ENCODE results near the gene SIL1.
"Not testable (repeated sequence)": the region's sequence is repeated elsewhere in the genome, so short reads cannot be mapped to it uniquely, and the experiment has no call there.

The SIL1 gene

DNA sequence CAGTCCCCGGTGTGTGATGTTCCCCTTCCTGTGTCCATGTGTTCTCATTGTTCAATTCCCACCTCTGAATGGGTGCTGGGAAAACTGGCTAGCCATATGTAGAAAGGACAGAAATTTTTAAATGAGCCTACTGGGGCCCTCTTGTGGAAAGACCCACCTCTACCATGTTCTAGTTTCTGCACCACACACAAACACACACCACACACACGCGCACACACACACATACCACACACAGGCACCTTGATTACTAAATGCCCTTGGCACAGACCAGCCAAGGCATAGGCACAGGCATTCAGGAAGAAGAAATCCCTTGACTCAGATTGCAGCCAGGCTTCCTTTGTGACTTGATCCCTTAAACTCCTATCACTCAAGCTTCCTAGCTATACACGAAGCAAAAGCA lies 60.5 kb downstream of the SIL1 start:
- DNase-seq: no peak

DNA sequence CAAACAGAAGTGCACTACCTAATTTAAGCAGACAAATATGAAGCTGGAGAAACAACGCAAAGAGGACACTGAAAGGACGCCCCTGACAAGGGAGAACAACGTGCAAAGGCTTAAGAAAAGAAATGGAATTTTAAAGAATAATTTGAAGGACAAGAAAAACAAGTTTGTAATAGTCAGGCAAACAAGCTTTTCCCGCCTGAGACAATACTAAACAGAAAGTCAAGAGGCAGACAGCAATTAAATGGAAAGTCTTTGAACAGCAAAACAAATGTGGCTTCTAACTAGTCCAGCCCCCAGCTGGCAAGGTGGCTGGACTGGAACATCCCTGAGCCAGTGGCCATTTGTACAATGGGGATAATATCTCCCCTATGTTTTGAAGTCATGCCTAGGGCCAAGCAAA lies 63.3 kb downstream of the SIL1 start:
- DNase-seq: no peak

DNA sequence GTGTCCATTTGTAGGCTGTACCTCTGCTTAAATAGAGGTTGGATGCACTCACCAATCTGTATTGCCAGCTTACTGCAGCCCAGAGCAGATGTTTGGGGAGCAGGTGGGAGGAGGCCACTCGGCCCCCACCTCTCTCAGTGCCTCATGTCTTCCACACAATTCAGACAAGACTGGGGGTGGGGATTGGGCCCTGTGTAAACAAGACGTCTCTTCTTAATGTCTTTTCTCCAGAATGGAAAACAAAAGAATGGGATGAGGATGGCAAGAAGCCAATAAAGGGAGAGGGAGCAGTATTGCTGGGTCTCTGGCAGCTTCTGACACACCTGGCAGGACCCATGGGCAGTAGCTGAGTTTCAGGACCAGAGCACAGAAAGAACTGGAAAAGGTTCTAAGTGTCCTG lies 64.9 kb downstream of the SIL1 start:
- no peak for DNase-seq

DNA sequence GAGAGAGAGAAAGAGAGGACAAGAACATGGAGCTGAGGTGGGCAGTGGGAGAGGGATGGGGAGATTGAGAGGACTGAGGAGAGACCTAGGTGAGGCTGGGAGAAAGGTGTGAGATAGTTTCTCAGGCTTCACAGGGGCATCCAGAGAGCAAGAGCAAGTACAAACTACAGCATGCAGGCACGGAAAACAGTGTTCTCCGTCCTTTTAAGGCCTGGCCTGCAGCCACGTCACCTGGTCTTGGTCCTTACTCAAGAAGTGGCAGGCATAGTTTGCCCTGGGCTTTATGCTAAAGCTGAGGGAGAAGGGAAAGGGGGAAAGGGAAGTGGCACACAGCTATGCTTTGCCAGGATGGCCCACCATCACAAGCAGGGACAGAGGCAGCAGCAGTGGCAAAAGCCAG lies 65.7 kb downstream of the SIL1 start:
- DNase-seq: no peak

DNA sequence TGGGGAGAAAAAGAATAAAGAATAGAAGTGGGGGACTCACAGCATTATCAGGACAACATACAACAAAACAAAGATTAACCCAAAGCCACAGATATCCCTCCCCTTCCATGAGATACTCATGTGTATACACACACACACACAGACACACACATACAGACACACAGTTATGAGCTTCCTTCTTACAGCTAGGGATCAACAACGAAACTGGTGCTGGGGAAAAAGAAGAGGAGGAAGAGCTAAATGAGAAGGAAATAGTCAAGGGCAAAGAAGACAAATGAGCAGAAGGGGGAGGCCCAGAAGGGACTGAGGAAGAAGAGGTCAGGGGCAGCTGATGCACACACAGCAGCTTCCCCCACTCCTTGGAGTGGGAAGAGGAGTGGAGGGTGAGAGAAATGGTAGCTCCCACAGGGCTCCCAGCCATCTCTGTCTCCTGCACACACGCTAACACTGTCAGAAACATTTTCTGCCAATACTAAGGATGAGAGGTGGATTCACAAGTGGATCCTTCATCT lies 66.2 kb downstream of the SIL1 start:
- no peak for DNase-seq

DNA sequence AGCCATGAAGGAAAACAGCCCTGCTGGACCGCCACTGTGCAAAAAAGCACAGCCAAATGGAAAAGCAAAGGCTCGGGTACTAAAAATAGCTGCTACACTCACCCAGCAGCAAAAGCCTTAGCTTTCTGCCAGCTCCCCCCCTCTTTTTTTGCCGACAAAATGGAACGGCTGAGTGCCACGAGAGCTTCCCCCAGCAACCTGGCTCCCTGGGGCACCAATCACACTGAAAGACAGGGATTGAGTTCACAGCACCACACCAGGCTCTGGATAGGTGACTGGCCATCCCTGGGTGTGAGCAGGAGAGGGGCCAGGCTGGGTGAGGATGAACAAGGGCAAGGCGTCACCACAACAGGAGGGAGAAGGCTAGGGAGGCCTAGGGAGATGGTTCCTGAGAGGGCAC lies 66.7 kb downstream of the SIL1 start:
- no peak for DNase-seq

DNA sequence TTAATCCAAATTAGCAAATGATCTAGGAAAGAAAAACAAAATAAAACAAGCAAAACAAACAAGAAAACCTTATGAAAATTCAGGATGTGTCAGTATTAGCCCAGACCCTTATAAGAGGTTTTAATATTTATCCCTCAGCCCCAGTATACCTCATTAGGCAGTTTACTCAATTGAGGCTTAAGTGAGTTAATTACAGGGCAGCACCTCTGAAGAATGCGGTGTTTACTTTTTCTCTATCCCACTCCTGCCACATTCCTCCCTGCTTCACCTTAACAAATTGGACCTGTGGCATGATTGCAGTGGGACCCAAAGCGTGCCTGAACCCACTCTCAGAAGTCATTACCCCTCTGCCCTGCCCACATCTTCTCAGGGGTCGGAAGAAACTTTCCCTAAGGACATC lies 67.1 kb downstream of the SIL1 start:
- no peak for DNase-seq

DNA sequence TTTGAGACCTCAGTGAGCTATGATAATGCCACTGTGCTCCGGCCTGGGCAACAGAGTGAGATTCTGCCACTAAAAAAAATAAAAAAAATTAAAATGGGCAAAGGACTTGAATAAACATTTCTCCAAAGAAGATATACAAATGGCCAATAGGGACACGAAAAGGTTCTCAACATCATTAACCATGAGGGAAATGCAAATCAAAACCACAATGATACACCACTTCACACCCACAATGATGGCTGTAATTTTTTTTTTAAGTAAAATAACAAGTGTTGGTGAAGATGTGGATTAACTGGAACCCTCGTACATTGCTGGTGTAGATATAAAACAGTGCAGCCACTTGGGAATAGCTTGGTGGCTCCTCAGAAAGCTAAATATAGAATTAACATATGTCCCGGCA lies 68.0 kb downstream of the SIL1 start:
- no peak for DNase-seq

DNA sequence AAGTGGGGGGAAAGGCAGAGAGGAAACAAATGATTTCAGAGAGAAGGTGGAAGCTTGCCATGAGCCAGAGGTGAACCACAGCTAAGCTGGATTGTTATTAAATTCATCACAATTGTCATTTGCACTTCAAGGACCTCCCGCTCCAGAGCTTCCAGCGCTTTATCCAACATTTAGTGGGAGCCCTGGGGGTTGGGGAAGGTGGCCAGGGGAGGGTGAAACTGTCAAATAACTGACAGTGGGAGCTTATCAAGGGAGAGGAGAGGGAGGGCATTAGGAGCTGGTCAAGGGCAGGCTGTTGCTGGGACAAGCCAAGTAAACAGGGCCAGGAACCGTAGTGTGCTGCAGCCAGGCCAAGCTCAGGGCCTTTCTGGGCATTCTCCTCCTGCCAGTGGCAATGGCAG lies 71.5 kb downstream of the SIL1 start:
- no peak for DNase-seq

DNA sequence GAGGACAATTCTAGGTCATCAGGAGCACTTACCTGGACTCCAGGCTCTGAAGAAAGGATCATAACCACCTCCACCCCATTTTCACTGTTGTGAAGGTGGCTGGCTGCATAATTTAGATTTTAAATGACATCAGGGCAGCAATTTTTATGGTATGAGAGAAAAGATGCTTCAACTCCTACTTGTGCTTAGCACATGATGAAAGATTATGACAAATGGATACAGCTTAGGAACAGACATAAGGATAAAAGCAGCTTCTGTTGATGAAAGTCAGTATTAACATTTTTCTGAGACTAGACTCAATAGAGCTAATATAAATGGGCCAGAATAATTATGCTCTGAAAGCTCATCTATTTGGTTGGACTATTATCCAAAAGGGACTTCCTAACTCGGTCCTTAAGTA lies 72.2 kb downstream of the SIL1 start:
- no peak for DNase-seq

DNA sequence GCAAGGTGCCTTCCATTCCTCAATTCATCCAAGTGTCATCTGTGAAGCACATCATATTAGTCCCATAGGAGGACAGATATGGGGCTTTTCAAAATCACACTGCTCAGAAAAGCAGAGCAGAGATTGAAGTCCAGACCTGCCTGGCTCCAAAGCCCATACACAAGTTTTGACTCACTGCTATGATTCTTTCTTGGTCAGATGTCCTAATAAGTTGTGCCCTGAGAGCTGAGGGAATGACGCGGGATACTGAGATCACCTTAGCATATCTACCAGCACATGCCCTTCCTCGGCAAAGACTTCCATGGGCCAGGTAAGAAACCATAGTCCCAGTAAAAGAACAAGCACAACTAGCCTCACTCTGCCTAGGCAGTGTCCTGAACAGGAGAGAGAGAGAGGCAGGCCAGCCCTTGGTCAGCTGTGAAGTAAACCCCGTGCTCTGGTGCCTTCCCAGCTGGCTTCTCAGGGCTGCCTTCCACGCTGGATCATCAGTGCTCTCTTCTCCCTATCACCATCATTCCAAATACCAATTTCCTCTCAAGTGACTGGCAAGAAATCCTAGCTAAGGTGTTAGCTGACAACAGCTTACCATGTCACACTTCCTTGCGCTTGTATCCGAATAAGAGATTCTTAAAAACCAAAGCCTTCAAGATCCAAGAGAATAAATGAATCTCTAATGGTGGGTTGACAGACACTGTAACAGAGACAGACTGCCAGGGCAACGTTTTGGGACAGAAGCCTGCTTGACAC lies 73.2 kb downstream of the SIL1 start:
- DNase-seq: no peak

DNA sequence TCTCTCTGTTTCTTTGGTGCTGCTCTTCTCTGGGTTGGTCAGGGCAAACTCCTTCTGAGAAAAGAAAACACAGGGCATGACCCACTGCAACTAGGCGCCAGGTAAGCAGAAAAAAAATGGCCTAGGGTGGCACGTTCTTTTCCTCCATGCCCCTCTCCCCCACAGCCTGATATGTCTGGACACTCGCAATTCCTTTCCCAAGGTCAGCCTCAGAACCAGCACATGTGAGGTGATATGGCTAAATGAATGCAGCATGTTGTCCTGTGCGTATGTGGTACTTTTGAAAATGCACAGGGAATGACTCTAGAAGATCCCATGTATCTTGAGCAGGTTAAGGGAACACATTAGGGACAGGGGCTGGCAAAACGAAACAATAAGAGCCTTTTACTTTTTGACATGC lies 77.0 kb downstream of the SIL1 start:
- DNase-seq: no peak

DNA sequence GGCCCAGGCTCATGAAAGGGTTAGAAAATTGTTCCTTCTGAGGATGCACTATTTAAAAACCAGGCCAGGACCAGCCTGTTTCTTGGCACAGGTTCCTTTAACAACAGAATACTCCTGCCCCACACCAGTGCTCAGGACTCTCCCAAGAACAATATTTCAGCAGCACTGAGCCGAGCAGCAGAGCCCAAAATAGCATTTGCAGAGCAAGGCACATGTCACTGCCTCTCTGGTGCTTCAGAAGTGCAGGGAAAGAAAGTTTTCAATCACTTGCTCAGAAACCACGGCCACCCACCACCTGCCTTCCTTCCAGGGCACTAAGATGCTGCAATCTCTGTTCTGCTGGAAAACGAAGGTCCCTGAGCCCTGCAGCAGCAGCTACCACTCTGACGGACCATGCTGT lies 77.6 kb downstream of the SIL1 start:
- no peak for DNase-seq

DNA sequence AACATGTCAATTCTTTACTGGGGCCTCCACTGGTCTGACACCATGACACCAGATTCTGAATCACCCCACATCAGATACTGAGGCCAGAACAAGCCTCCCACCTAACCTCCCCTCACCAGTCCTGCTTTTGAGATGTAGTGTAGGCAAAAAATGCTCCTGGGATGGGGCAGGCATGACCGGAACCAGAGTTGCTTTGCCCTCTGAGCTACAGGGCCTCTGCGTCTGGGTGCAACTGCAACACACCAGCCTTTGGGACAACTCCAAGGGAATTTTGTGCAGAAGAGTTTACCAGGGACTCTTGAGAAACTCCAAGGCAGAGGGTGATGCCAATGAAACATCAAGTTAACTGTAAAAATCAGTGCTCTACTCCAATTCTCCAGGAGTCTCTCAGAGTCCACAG lies 79.4 kb downstream of the SIL1 start:
- no peak for DNase-seq

DNA sequence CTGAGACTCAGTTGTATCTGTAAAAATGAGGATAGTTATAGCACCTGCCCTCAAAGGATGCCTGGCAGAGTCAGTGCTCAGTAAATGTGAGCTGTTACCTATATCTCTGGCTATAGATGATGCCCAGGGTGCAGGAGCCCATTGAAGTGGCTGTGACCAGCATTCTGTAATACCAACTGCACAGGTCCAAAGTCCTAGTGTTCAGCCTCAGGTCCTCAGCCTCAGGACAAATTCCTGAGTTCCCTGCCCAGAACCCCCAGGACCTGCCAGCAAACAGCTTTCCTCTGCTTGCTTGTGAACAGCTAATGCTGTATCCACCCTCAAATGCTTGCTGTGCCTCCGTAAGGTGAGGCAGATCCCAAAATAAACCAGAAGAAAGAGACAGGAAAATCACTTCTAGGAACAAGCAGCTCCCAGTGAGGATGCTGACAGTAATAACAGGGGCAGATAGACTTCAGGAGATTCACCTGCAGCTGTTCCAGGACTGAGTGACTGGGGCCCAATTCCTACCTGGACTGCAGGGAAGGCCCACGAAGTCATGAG lies 80.8 kb downstream of the SIL1 start:
- DNase-seq: no peak

DNA sequence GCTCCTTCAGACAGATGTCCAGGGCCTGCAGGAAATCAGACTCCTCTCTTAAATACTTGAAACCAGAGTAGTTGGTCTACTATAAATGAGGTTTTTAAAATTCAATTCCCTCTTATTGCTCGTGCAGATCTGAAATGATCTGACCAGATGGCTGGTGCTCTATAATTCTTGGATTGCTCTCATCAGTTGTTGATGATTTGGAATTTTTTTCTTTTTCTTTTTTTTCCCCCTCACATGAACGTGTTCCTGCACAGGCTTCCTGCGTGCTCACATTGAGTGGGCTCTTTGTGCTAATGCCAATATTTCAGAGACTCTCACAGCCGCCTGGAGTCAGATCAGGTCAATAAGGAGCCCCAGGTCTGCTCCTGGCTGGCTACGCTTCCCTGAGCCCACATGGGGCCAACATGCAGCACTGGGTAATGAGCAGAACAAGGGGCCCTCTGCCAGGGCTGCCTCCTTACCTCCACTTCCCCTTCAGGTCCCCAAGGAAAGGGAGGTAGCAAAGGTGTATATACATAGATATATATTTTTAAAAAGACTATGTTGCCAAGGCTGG lies 82.0 kb downstream of the SIL1 start:
- DNase-seq: no peak

DNA sequence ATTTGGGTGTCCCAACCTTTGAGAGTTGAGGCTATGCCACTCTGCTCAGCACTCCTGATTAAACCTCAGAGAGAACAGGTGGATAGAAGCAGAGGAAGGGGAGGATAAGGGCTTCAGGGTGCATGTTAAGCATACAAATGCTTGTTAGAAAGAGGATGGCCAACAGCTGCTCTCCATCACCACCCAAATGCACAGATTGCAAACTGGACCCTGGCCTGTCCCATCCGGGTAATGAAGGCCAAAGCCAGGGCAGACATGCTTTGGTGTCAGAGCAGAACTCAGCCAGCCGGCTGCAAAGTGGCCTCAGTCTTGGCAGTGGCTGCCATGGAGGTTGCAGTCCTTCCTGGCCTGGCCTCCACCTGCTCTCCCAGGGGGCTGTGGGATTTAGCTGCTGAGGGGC lies 84.3 kb downstream of the SIL1 start:
- no peak for DNase-seq

DNA sequence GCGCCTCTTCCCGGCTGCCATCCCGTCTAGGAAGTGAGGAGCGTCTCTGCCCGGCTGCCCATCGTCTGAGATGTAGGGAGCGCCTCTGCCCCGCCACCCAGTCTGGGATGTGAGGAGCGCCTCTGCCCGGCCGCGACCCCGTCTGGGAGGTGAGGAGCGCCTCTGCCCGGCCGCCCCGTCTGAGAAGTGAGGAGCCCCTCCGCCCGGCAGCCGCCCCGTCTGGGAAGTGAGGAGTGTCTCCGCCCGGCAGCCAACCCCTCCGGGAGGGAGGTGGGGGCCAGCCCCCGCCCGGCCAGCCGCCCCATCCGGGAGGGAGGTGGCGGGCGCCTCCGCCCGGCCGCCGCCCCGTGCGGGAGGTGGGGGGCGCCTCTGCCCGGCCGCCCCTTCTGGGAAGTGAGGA lies 85.8 kb downstream of the SIL1 start:
- not testable (repeated sequence) for DNase-seq

DNA sequence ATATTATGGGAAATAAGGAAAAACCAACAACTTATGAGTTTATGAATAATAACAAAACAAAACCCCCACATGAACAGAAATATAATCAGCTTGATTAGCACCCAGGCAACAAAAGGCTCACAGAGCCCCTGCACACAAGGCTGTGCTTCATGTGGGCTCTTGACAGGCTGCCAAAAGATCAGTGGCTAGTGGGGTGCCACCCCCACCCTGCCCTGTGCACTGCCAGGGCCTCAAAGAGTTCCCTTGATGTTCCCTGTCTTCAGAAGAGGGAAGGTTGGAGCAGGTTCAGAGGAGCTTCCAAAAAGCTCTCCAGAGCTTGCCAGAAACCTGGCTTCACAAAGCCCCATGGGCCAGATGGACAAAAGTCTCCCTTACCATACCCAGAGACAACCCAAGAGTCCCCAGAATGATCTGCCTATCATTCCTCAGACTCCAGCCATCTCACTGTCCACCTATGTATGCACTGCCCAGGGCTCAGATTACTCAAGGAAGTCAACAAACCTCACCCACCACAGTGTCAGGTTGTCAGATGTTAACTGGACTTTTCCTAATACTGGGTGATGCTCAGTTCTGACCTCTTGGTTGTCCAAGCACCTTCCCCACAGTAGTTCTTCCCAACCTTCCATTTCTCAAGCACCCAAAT lies 87.5 kb downstream of the SIL1 start:
- DNase-seq: no peak

DNA sequence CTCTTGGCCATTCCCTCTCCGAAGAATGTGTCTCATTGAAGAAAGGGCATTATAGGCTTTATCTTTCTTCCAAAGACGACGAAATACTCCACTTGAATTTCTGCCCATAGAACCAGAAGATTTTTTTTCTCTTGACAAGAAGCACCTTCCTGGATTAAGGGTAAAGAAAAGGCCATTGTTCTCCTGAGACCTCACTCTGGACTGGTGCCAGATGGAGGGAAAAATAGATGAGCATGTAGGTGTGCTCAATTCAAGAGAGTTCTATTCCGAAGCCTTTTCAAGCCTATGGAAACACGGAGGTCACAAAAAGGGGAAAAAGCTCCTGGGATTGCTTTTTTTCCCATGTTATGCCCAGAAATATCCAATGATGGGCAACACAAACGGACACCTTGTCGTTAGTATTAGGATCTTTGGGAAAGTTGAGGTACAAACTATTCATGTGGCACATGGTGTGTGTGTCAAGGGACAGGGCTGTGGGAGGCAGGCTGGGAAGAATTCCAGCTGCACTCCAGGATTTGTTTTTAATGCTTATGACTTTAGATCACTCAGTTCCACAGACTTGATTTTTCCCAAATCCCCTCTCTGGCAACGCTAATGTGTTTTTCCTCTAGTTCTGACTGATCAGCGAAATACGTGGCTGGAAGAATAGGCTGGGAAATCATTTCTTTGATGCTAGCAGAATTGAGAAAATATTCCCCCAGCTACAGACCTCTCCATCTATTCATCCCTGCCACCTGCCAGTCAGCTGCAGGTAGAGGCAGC lies 89.9 kb downstream of the SIL1 start:
- DNase-seq: no peak

DNA sequence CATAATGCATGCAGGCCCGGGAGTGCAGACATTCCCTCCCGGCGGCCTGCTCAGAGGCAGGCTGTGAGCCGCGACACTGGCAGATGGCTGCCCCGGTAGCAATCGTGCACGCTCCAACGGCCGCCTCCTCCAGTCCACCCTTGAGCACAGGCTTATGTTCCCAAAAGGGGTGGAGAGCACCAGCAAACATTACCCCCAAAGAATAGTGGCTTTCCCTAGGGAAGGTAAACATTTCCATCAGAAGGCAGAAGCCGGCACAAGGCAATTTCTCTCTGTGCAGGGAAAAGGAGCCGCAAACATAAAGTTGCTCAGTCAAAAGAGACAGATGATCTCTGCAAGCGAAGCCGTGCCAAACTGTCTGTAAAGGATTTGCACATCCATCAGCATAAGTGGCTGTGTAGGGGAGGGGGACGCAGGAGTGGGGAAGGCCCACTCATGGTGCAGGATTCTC lies 92.5 kb downstream of the SIL1 start:
- no peak for DNase-seq

DNA sequence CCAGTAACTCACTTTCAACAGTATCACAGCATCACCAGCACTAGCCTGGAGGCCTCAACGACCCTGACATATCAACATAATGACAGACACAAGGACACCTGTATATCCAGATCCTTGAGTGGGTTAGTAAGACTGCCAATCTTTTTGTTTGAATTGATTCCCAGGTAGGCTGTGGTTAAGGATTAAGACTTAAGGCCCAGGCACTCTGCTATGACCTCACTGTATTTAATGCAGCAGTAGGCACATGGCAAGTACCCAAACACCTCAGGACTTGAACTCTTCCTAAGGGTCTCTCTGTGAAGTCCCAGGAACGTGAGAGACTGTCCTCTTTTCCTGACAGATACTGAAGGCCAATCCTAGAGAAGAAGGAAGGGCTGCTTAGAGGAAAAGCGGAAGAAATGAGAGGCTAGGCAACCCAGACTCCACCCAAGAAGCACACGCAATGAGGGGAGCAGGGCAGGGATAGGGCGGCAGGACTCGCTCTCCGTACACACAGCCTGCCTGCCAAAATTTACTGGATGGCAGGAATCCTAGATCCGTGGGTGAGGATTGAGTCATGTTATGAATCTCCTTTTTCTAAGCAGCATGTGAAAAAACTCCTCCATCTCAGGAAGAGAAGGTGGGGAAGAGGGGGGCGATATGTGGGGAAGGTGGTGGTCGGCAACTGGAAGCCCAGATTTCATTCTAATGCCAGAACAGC lies 93.4 kb downstream of the SIL1 start:
- no peak for DNase-seq

DNA sequence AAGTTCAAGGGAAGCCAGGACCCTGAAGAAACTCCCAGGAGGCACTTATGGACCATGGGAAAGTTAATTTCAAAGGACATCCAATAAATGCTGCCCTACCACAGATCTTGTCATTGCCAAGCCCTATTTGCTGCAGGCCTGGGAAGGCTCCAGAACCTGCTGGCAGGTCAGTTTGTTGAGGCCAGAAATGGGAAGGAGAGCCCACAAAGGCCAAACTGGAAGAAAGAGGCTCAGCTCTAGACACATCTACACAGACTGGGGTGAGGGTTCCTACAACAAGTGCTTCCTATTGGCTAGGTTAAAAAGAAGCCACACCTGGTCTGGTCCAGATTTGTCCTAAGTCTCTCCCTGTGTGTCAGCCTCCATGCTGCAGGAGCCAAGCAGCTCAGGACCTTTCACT lies 94.4 kb downstream of the SIL1 start:
- DNase-seq: no peak

Data from CD4-positive, alpha-beta T cell treated with Interleukin-4 for 1 hour (primary cell).